CD4-positive, alpha-beta T cell treated with Interferon gamma for 1 hour (primary cell): Measurements from ENCODE around the gene IL34.
"Not testable (repeated sequence)": the region's sequence is repeated elsewhere in the genome, so short reads cannot be mapped to it uniquely, and the experiment has no call there.

Source experiments
- DNase-seq: peaks from one replicate; pipeline ENCODE4 v3.0.0-alpha.2; 2020

IL34 gene

GRCh38 chr16:70632273-70632672, 14.1 kb upstream of the IL34 start:
- DNase-seq: no peak

- not testable (repeated sequence) for DNase-seq
Measured at GRCh38 chr16:70633617-70634016, 12.7 kb upstream of the IL34 start.

- DNase-seq: no peak
Measured at GRCh38 chr16:70634861-70635260, 11.5 kb upstream of the IL34 start.

- no peak for DNase-seq
Measured at GRCh38 chr16:70635336-70636016, 10.9 kb upstream of the IL34 start.

- no peak for DNase-seq
Measured at GRCh38 chr16:70638814-70639792, 7.3 kb upstream of the IL34 start.

GRCh38 chr16:70642633-70643032, 3.7 kb upstream of the IL34 start:
- DNase-seq: no peak

- DNase-seq: not testable (repeated sequence)
Measured at GRCh38 chr16:70643264-70643663, 3.1 kb upstream of the IL34 start.

- DNase-seq: no peak
Measured at GRCh38 chr16:70644763-70645597, 1.4 kb upstream of the IL34 start.

GRCh38 chr16:70647441-70648359, 1.3 kb downstream of the IL34 start:
- DNase-seq: no peak

- DNase-seq: no peak
Measured at GRCh38 chr16:70648606-70649005, 2.2 kb downstream of the IL34 start.

- no peak for DNase-seq
Measured at GRCh38 chr16:70649300-70649699, 2.9 kb downstream of the IL34 start.

- DNase-seq: no peak
Measured at GRCh38 chr16:70650216-70650615, 3.9 kb downstream of the IL34 start.

- DNase-seq: no peak
Measured at GRCh38 chr16:70651524-70651923, 5.2 kb downstream of the IL34 start.

GRCh38 chr16:70652322-70652721, 6.0 kb downstream of the IL34 start:
- no peak for DNase-seq

GRCh38 chr16:70653406-70653805, 7.0 kb downstream of the IL34 start:
- no peak for DNase-seq

GRCh38 chr16:70653809-70654771, 7.7 kb downstream of the IL34 start:
- peak; percentile 64 for DNase-seq

- DNase-seq: no peak
Measured at GRCh38 chr16:70656065-70656711, 9.8 kb downstream of the IL34 start.

- no peak for DNase-seq
Measured at GRCh38 chr16:70656712-70657263, 10.4 kb downstream of the IL34 start.

GRCh38 chr16:70657956-70658355, 11.6 kb downstream of the IL34 start:
- no peak for DNase-seq

- DNase-seq: no peak
Measured at GRCh38 chr16:70658921-70659320, 12.6 kb downstream of the IL34 start.
